ENCODE results near the gene TIGD4. TPM values are rescaled to one million over a fixed set of nuclear protein-coding genes. Genes with fewer than 3 reads are reported as not detected.

TIGD4 gene
- total and polyA plus RNA-seq, 2 of the 8 experiments (the other 6 are each of a cell fraction or from before 2014, with no cell fraction given), result 0.42 to 2.3 TPM

DNA sequence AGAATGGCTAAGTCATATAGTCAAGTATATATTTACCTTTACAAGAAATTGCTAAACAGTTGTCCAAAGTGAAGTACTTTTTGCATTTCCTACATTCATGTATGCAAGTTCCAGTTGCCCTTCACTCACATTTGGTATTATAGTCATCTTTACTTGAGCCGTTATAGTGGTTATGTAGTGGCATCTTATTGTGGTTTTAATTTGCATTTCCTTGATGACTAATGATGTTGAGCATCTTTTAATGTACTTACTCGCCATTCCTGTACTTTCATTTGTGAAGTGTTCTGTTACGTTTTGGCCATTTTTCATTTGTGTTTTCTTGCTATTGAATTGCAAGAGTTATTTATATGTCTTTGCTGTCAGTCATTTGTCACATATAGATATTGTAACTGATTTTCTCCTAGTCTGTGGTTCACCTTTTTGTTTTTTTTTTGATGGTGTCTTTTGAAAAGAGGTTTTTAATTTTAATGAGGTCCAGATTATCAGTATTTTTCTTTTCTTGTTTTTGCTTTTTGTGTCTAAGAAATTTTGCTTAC, 27.8 kb upstream of the TIGD4 start (continued):
- no peak for TF ChIP-seq HDAC6 (IDR thresholded peaks at IDR 0.05; ENCODE audit: low read depth, low read length)
